Stimulated activated CD4-positive, alpha-beta T cell treated with anti-CD3 and anti-CD28 coated beads, Interleukin-2, amount 100 ng/mL, for 4 hours (primary cell): ENCODE measurements around the gene SLC17A1.
"Not testable (repeated sequence)": the region's sequence is repeated elsewhere in the genome, so short reads cannot be mapped to it uniquely, and the experiment has no call there.

Experiments used
- DNase-seq: peaks from one replicate; pipeline ENCODE4 v3.0.0-alpha.2; 2020; ENCODE audit warnings: low read depth

Gene SLC17A1

GRCh38 chr6:25756382-25757363 lies 75.2 kb downstream of the SLC17A1 start:
- no peak for DNase-seq

- no peak for DNase-seq
Observed at GRCh38 chr6:25755483-25755882, 76.4 kb downstream of the SLC17A1 start.

- DNase-seq = no peak
Observed at GRCh38 chr6:25754535-25754934, 77.3 kb downstream of the SLC17A1 start, which contains the start of gene SLC17A4. Gene SLC17A4, plus strand, starts transcription at chr6:25754742. Its CDS starts 7,221 bp downstream, at chr6:25761963.

- no peak for DNase-seq
Observed at GRCh38 chr6:25753079-25753478, 78.8 kb downstream of the SLC17A1 start.

GRCh38 chr6:25750906-25751305 lies 80.9 kb downstream of the SLC17A1 start:
- no peak for DNase-seq

- DNase-seq = no peak
Observed at GRCh38 chr6:25749837-25750236, 82.0 kb downstream of the SLC17A1 start.

GRCh38 chr6:25748601-25749517 lies 83.0 kb downstream of the SLC17A1 start:
- DNase-seq = not testable (repeated sequence)

GRCh38 chr6:25748049-25748448 lies 83.8 kb downstream of the SLC17A1 start:
- no peak for DNase-seq

- DNase-seq = no peak
Observed at GRCh38 chr6:25747477-25747876, 84.4 kb downstream of the SLC17A1 start.

- DNase-seq = no peak
Observed at GRCh38 chr6:25746968-25747367, 84.9 kb downstream of the SLC17A1 start.

GRCh38 chr6:25745836-25746235 lies 86.0 kb downstream of the SLC17A1 start:
- no peak for DNase-seq

GRCh38 chr6:25743868-25744267 lies 88.0 kb downstream of the SLC17A1 start:
- DNase-seq = no peak

GRCh38 chr6:25735261-25735660 lies 96.6 kb downstream of the SLC17A1 start:
- DNase-seq = no peak
